MCF 10A (cell line): ENCODE results near the gene ARHGEF12. TPM values are rescaled to one million over a fixed set of nuclear protein-coding genes. Genes with fewer than 3 reads are reported as not detected.
A peak's percentile ranks its signal among the peaks of the same experiment; 100 is the strongest.

Experiments used
- BruUV-seq: library from RNA; stranded (reverse); fragments of 400-500 nt; replicated peaks from 2 replicates; lab custom pipeline; 2021; lab: Mats Ljungman, UMichigan
- CTCF ChIA-PET: fragments of 300-600 bp; sonication (Branson Sonifier 250); formaldehyde crosslinking; extraction: SDS; loops from one replicate; lab custom pipeline; 2021; ENCODE audit warnings: antibody characterized with exemption, inconsistent platforms; lab: Yijun Ruan, JAX
- POLR2A ChIA-PET: fragments of 300-600, 350-650 bp; sonication (Branson Sonifier 250); formaldehyde crosslinking; extraction: SDS; loops from one replicate; lab custom pipeline; 2020; ENCODE audit warnings: antibody characterized with exemption, inconsistent platforms; lab: Yijun Ruan, JAX
- DNase-seq: peaks from one replicate; pipeline ENCODE4 v3.0.0-alpha.2; 2018; ENCODE audit not compliant: unreplicated experiment
- H3K27ac Mint-ChIP-seq: one replicate; pipeline ENCODE4 v1.8.0; 2022; ENCODE audit warnings: mild to moderate bottlenecking, low read depth, mixed read lengths; ENCODE audit not compliant: unreplicated experiment
- H3K27me3 Mint-ChIP-seq: one replicate; pipeline ENCODE4 v1.8.0; 2022; ENCODE audit warnings: mixed read lengths; ENCODE audit not compliant: insufficient read depth, unreplicated experiment
- H3K36me3 Mint-ChIP-seq: one replicate; pipeline ENCODE4 v1.8.0; 2022; ENCODE audit warnings: mild to moderate bottlenecking, moderate library complexity, mixed read lengths; ENCODE audit not compliant: insufficient read depth, unreplicated experiment
- H3K4me1 Mint-ChIP-seq: one replicate; pipeline ENCODE4 v1.8.0; 2022; ENCODE audit warnings: mixed read lengths; ENCODE audit not compliant: insufficient read depth, unreplicated experiment
- H3K4me3 Mint-ChIP-seq: one replicate; pipeline ENCODE4 v1.8.0; 2022; ENCODE audit warnings: mild to moderate bottlenecking, moderate library complexity, mixed read lengths; ENCODE audit not compliant: unreplicated experiment
- H3K9me3 Mint-ChIP-seq: one replicate; pipeline ENCODE4 v1.8.0; 2022; ENCODE audit warnings: mixed read lengths; ENCODE audit not compliant: unreplicated experiment
- CTCF ChIP-seq: fragments of 200-600 bp; IDR thresholded peaks from one replicate; pipeline ENCODE4 v1.8.0; 2022; ENCODE audit warnings: antibody characterized with exemption, mild to moderate bottlenecking; ENCODE audit not compliant: unreplicated experiment
- intact Hi-C: fragments of 100-400 bp; cut with micrococcal nuclease; formaldehyde crosslinking; loops from 2 replicates; pipeline ENCODE4 v1.14.1; 2022
- total RNA-seq: library from RNA; stranded (reverse); gene quantifications from 2 replicates; pipeline ENCODE4 v1.2.3, GENCODE V29; 2022

The ARHGEF12 gene
- total RNA-seq, 1 experiment from 2014 or later = 61.2 TPM

GRCh38 chr11:120431633-120432032 is 95.4 kb downstream of the ARHGEF12 start:
- CTCF ChIA-PET = interaction anchor here (0.6 to 2.3 kb wide), 8 partner anchors 9 to 573 kb away, joined by 3 to 19 read pairs (median 3); no protein-coding TSS in a partner anchor
- H3K27ac Mint-ChIP-seq = peak overlapping the region; percentile 89
- peaks cover 15% of the 10 kb centered on the region for H3K4me1 Mint-ChIP-seq
- peaks cover 42% of the 10 kb centered on the region for H3K36me3 Mint-ChIP-seq
- intact Hi-C loops = loop anchor here (1.0 kb wide), 2 partner anchors 30 to 96 kb away; no protein-coding TSS in a partner anchor
- peak; percentile 38 for DNase-seq
- POLR2A ChIA-PET = interaction anchor here (0.7 to 7.2 kb wide), 20 partner anchors 9 to 127 kb away, joined by 3 to 93 read pairs (median 4); partner anchors contain the start of gene ARHGEF12
- H3K9me3 Mint-ChIP-seq = no peaks in the 10 kb centered on the region
- no TSS peak for BruUV-seq
- TF ChIP-seq CTCF = peak; percentile 28
- peak overlapping the region; percentile 65 for H3K4me3 Mint-ChIP-seq
- H3K27me3 Mint-ChIP-seq = no peaks in the 10 kb centered on the region

DNA sequence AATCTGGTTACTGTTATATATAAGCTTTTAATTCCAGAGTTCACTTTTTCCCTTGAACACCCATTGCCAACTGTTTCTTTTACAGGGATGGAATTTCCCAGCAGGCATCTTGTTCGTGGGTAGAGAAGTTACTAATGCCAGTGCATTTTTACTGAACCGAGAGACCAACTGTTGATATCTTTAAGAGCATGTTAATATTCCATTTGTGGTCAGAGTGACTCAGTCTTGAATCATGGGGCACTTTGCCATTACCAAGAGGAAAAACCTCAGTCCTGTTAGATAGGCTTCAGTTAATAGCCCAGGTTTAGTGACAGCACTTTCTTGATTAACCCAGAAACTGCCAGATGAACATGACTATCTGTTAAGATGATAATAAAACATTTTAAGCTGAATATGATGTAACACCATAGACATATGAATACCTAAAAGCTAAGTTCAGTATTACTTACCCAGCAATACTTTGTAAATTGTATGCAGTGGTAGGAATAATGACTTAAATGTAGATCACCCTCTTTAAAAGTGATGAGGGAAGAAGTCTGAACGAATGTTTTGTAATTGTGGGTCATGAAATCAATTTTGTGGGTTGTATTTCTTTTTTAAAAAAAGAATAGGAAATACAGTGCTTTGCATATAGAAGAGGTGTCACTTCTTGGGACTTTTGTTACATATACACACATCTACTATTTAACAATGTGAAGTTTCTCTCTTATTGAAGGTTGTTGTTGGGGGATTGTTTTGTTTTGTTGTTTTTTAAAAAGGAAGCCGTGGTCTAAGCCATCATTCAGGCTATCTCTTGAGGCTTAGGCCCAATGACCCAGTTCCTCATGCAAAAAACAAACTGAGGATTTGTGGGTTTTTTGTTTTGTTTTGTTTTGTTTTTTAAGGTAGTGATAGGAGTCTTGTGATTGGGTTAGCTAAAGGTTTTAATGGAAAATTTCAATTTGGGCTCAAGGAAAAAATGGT is 96.1 kb downstream of the ARHGEF12 start:
- POLR2A ChIA-PET = interaction anchor here (0.7 to 7.2 kb wide), 21 partner anchors 8 to 128 kb away, joined by 3 to 93 read pairs (median 4); partner anchors contain the start of gene ARHGEF12
- Mint-ChIP-seq H3K27me3 (no peaks in the 10 kb centered on the region), H3K36me3 (peaks cover 35% of the 10 kb centered on the region), H3K27ac (peak overlapping the region; percentile 89), H3K4me1 (peaks cover 15% of the 10 kb centered on the region), H3K9me3 (no peaks in the 10 kb centered on the region), H3K4me3 (peak overlapping the region; percentile 65)
- CTCF ChIA-PET = interaction anchor here (0.6 to 2.3 kb wide), 9 partner anchors 8 to 1993 kb away, joined by 3 to 19 read pairs (median 3); no protein-coding TSS in a partner anchor
- intact Hi-C loops = loop anchor here (1.0 kb wide), 2 partner anchors 31 to 97 kb away; no protein-coding TSS in a partner anchor
- no peak for TF ChIP-seq CTCF
- BruUV-seq = TSS peak; percentile 61
- peak; percentile 96 for DNase-seq

DNA sequence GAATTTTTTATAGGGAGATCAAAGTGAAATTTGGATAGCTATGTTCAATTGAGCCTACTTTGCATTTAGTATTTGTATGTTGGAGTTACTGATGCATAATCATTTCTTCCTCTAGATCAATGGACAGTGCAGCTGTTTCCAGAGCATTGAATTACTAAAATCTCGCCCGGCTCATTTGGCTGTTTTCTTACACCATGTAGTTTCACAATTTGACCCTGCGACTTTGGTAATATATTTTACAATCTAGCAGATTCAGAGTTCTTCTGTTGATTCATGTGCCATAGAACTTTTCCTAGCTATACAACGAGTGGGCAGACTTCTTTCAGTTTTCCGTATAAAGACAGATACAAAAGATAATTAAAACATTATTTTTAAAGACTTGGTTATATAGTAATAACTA is 105.4 kb downstream of the ARHGEF12 start:
- POLR2A ChIA-PET = interaction anchor here (0.9 to 1.9 kb wide), 4 partner anchors 12 to 32 kb away, joined by 3 to 5 read pairs (median 4); no protein-coding TSS in a partner anchor
- no TSS peak for BruUV-seq
- H3K9me3 Mint-ChIP-seq = no peaks in the 10 kb centered on the region
- no peak for TF ChIP-seq CTCF
- peaks cover 51% of the 10 kb centered on the region for H3K36me3 Mint-ChIP-seq
- no peaks in the 10 kb centered on the region for H3K27me3 Mint-ChIP-seq
- no peaks in the 10 kb centered on the region for H3K4me1 Mint-ChIP-seq
- no peak overlapping the region for H3K27ac Mint-ChIP-seq
- CTCF ChIA-PET = interaction anchor here (0.8 to 1.6 kb wide), 2 partner anchors 50 to 141 kb away, joined by 4 to 5 read pairs; no protein-coding TSS in a partner anchor
- no peak overlapping the region for H3K4me3 Mint-ChIP-seq
- intact Hi-C loops = no loop called here
- DNase-seq = no peak
